Spleen (tissue), 7 donors: ENCODE data around the gene BBIP1.

Source experiments
- POLR2A ChIP-seq, 3 donors: fragments of 450-650 bp; IDR thresholded peaks; one replicate each; pipeline ENCODE4 v1.5.1; 2017; ENCODE audit warnings: antibody characterized with exemption in 3 of 3, mild to moderate bottlenecking in 1 of 3
- TF ChIP-seq, protein P1 (sequence below), 11 experiments: fragments of 200-600 bp in 7 of 11; fragments of 450-650 bp in 4 of 11; sonication (generic) in 4 of 11; IDR thresholded peaks in 8 of 11; conservative IDR thresholded peaks in 3 of 11; 1 replicate in 7 of 11; 2 replicates in 4 of 11; pipeline versions ENCODE4 v1.4.0 to v1.8.0; 2016 to 2021; ENCODE audit warnings: antibody characterized with exemption in 11 of 11, inconsistent platforms in 4 of 11, mild to moderate bottlenecking in 1 of 11
- donor health status: DM: no; HTN: no; CAD: no; lungs with moderate emphysema.
- donor health status: DM: no; HTN: no; CAD: no.
- donor health status: DM: no; HTN: no; CAD: no.

GRCh38 chr10:110918643-110919348 lies at the start of gene BBIP1:
- TF ChIP-seq, protein P1, sequence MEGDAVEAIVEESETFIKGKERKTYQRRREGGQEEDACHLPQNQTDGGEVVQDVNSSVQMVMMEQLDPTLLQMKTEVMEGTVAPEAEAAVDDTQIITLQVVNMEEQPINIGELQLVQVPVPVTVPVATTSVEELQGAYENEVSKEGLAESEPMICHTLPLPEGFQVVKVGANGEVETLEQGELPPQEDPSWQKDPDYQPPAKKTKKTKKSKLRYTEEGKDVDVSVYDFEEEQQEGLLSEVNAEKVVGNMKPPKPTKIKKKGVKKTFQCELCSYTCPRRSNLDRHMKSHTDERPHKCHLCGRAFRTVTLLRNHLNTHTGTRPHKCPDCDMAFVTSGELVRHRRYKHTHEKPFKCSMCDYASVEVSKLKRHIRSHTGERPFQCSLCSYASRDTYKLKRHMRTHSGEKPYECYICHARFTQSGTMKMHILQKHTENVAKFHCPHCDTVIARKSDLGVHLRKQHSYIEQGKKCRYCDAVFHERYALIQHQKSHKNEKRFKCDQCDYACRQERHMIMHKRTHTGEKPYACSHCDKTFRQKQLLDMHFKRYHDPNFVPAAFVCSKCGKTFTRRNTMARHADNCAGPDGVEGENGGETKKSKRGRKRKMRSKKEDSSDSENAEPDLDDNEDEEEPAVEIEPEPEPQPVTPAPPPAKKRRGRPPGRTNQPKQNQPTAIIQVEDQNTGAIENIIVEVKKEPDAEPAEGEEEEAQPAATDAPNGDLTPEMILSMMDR (IDR thresholded peaks at IDR 0.05 in 8 of 11, conservative IDR thresholded peaks at IDR 0.05 in 3 of 11), result peak in 8 of 11 experiments; percentile 15 to 64 (median 38)
- peak in 2 of 3 donors; percentile 4 to 45 for TF ChIP-seq POLR2A (IDR thresholded peaks at IDR 0.05)
